Calu3 (cell line): Measurements from ENCODE around the gene USP28. TPM values are rescaled to one million over a fixed set of nuclear protein-coding genes. Genes with fewer than 3 reads are reported as not detected.

Experiments used
- BruUV-seq: library from RNA; stranded (reverse); fragments of 400-500 nt; replicated peaks from 2 replicates; lab custom pipeline; 2021; lab: Mats Ljungman, UMichigan
- CTCF ChIA-PET: fragments of 300-600 bp; sonication (Branson Sonifier 250); formaldehyde crosslinking; loops from one replicate; lab custom pipeline; 2022; ENCODE audit warnings: antibody characterized with exemption; lab: Charles Lee
- DNase-seq: peaks from one replicate; pipeline ENCODE4 v3.0.0; 2022
- H3K27ac Mint-ChIP-seq: one replicate; pipeline ENCODE4 v1.8.0; 2022; ENCODE audit warnings: mixed read lengths; ENCODE audit not compliant: unreplicated experiment
- H3K27me3 Mint-ChIP-seq: one replicate; pipeline ENCODE4 v1.8.0; 2022; ENCODE audit warnings: mixed read lengths; ENCODE audit not compliant: unreplicated experiment
- H3K36me3 Mint-ChIP-seq: one replicate; pipeline ENCODE4 v1.8.0; 2022; ENCODE audit warnings: mild to moderate bottlenecking, moderate library complexity, mixed read lengths; ENCODE audit not compliant: insufficient read depth, unreplicated experiment
- H3K4me1 Mint-ChIP-seq: one replicate; pipeline ENCODE4 v1.8.0; 2022; ENCODE audit warnings: mild to moderate bottlenecking, low read depth, mixed read lengths; ENCODE audit not compliant: unreplicated experiment
- H3K4me3 Mint-ChIP-seq: one replicate; pipeline ENCODE4 v1.8.0; 2022; ENCODE audit warnings: mild to moderate bottlenecking, low read depth, moderate library complexity, mixed read lengths; ENCODE audit not compliant: unreplicated experiment
- H3K9me3 Mint-ChIP-seq: one replicate; pipeline ENCODE4 v1.8.0; 2022; ENCODE audit warnings: low read depth, mixed read lengths; ENCODE audit not compliant: unreplicated experiment
- intact Hi-C: fragments of 100-400 bp; cut with micrococcal nuclease; formaldehyde crosslinking; loops from one replicate; pipeline ENCODE4 v1.10.0; 2022; ENCODE audit not compliant: unreplicated experiment
- total RNA-seq: library from RNA; stranded (reverse); gene quantifications from 2 replicates; pipeline ENCODE4 v1.2.3, GENCODE V29; 2022
- TF ChIP-seq, protein P1 (sequence below): fragments of 200-600 bp; IDR thresholded peaks from one replicate; pipeline ENCODE4 v1.8.0; 2022; ENCODE audit warnings: antibody characterized with exemption; ENCODE audit not compliant: unreplicated experiment

USP28 gene
- total RNA-seq, 1 experiment from 2014 or later, result 22.8 TPM

DNA sequence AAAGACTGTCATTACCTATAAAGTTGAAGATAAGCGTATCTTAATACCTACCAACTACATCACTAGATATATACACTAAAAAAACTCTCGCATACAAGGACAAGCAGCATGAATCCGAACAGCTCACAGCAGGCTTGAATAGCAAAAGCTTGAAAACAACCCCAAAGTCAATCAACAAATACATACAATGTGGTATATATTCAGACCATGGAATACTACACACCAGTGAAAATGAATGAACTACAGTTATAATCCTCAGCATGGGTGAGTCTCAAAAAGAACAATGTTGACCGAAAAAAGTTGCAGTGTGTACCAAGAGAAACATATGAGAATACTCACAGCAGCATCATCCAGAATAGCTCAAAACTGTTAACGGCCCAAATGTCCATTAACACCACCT lies 25.2 kb downstream of the USP28 start:
- Mint-ChIP-seq H3K27ac (no peak overlapping the region), H3K27me3 (no peaks in the 10 kb centered on the region), H3K4me3 (no peak overlapping the region), H3K9me3 (no peaks in the 10 kb centered on the region), H3K4me1 (no peaks in the 10 kb centered on the region), H3K36me3 (no peaks in the 10 kb centered on the region)
- BruUV-seq, result no TSS peak
- CTCF ChIA-PET, result no interaction called here
- DNase-seq, result no peak
- intact Hi-C loops, result no loop called here
- TF ChIP-seq, protein P1, sequence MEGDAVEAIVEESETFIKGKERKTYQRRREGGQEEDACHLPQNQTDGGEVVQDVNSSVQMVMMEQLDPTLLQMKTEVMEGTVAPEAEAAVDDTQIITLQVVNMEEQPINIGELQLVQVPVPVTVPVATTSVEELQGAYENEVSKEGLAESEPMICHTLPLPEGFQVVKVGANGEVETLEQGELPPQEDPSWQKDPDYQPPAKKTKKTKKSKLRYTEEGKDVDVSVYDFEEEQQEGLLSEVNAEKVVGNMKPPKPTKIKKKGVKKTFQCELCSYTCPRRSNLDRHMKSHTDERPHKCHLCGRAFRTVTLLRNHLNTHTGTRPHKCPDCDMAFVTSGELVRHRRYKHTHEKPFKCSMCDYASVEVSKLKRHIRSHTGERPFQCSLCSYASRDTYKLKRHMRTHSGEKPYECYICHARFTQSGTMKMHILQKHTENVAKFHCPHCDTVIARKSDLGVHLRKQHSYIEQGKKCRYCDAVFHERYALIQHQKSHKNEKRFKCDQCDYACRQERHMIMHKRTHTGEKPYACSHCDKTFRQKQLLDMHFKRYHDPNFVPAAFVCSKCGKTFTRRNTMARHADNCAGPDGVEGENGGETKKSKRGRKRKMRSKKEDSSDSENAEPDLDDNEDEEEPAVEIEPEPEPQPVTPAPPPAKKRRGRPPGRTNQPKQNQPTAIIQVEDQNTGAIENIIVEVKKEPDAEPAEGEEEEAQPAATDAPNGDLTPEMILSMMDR, result no peak

DNA sequence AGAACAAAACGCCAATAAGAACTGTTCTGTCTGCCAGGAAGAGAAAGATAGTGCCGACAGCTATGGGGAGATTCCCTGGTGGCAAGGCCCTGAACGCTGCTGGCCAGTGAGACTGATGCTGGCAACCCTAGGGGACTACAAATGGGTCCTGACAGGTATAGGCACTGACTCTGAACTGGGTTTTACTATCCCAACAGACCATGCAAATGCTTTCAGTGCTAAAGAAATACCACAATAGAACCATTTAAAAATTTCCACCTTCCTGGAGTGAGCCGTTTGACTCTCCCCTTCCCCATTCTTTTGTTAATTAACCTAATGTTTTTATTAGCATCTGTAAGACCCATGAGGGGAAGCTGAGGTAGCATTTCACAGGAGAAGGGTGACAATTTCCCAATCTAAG lies 25.7 kb downstream of the USP28 start:
- CTCF ChIA-PET, result no interaction called here
- Mint-ChIP-seq H3K4me1 (no peaks in the 10 kb centered on the region), H3K4me3 (no peak overlapping the region), H3K27ac (no peak overlapping the region), H3K27me3 (no peaks in the 10 kb centered on the region), H3K9me3 (no peaks in the 10 kb centered on the region), H3K36me3 (no peaks in the 10 kb centered on the region)
- intact Hi-C loops, result no loop called here
- TF ChIP-seq, protein P1, result no peak
- DNase-seq, result no peak
- no TSS peak for BruUV-seq

DNA sequence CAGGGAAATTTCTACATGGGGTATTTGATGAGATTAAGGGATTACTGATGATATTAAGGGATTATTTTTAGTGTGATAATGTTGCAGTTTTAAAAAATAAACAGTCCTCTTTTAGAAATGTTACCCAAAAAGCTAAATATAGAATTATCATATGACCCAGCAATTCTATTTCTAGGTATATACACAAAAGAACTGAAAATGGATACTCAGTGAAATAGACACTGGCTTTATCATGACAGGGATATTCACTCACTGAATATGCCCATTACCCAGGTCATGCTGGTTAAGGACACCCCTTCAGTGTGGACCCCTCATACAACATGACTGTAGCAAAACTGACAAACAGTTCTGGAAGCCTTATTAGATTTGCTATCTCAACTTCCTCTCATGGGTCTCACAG lies 27.8 kb downstream of the USP28 start:
- Mint-ChIP-seq H3K4me3 (no peak overlapping the region), H3K4me1 (no peaks in the 10 kb centered on the region), H3K9me3 (no peaks in the 10 kb centered on the region), H3K36me3 (no peaks in the 10 kb centered on the region), H3K27me3 (no peaks in the 10 kb centered on the region), H3K27ac (no peak overlapping the region)
- TF ChIP-seq, protein P1, result no peak
- CTCF ChIA-PET, result no interaction called here
- BruUV-seq, result no TSS peak
- DNase-seq, result no peak
- intact Hi-C loops, result no loop called here

DNA sequence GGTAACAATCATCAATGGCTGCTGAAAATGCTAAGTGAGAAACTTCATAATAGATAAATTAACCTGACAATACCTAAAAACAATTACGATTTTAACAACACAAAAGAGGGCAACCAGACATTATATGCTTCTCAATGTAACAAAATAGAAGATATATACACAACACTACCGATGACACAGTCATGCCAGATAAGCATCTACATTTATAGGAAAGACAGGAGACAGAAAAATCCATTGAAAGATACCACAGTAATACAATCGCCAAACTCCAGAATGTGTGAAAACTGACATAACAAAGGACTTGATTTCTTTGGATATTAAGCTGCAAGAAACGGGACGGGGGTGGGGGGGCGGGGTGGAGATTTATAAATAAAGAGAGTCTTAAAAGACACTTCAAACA lies 28.3 kb downstream of the USP28 start:
- Mint-ChIP-seq H3K27ac (no peak overlapping the region), H3K36me3 (no peaks in the 10 kb centered on the region), H3K4me1 (no peaks in the 10 kb centered on the region), H3K4me3 (no peak overlapping the region), H3K9me3 (no peaks in the 10 kb centered on the region), H3K27me3 (no peaks in the 10 kb centered on the region)
- intact Hi-C loops, result no loop called here
- CTCF ChIA-PET, result interaction anchor here (0.7 kb wide), 1 partner anchor 47 kb away, joined by 3 read pairs; no protein-coding TSS in a partner anchor
- TF ChIP-seq, protein P1, result no peak
- BruUV-seq, result no TSS peak
- no peak for DNase-seq
